Measurements from ENCODE around the gene SUMO2.
"Not testable (repeated sequence)": the region's sequence is repeated elsewhere in the genome, so short reads cannot be mapped to it uniquely, and the experiment has no call there.

- not testable (repeated sequence) for TF ChIP-seq YY1 (IDR thresholded peaks at IDR 0.05; ENCODE audit: insufficient read depth, insufficient read length); SUZ12 (IDR thresholded peaks at IDR 0.05; ENCODE audit: extremely low read depth, insufficient read depth, insufficient read length)
Measured at GRCh38 chr17:75158480-75158879, 24.3 kb downstream of the SUMO2 start.
